GM23338 (cell line): ENCODE data around the gene RPTOR. TPM values are rescaled to one million over a fixed set of nuclear protein-coding genes. Genes with fewer than 3 reads are reported as not detected.

Source experiments
- ATAC-seq: fragments of 200-7000 bp; cut with Tn5 transposase; 3 replicates; pipeline ENCODE4 v1.9.1; 2020
- DNase-seq: peaks from one replicate; pipeline ENCODE4 v3.0.0-alpha.2; 2015; ENCODE audit warnings: low spot score
- H2AFZ ChIP-seq: fragments of 200-600 bp; sonication (generic); 2 replicates; pipeline ENCODE4 v1.8.0; 2016; ENCODE audit warnings: antibody characterized with exemption, mild to moderate bottlenecking, moderate library complexity
- H3F3A ChIP-seq: fragments of 200-600 bp; sonication (generic); replicated peaks from 2 replicates; pipeline ENCODE4 v1.8.0; 2017; ENCODE audit warnings: antibody characterized with exemption, mixed run types, low read depth
- H3K27ac ChIP-seq: fragments of 200-600 bp; sonication (generic); 2 replicates; pipeline ENCODE4 v1.6.1; 2016; ENCODE audit warnings: low read depth
- H3K27me3 ChIP-seq: fragments of 200-600 bp; sonication (generic); 2 replicates; pipeline ENCODE4 v1.8.0; 2016; ENCODE audit warnings: mild to moderate bottlenecking, mixed run types, moderate library complexity; ENCODE audit not compliant: insufficient read depth
- H3K36me3 ChIP-seq: fragments of 200-600 bp; sonication (generic); 2 replicates; pipeline ENCODE4 v1.8.0; 2016; ENCODE audit warnings: mild to moderate bottlenecking; ENCODE audit not compliant: insufficient read depth
- H3K4me1 ChIP-seq: fragments of 200-600 bp; sonication (generic); 2 replicates; pipeline ENCODE4 v1.8.0; 2016; ENCODE audit warnings: mild to moderate bottlenecking, moderate library complexity; ENCODE audit not compliant: insufficient read depth
- H3K4me2 ChIP-seq: fragments of 200-600 bp; sonication (generic); 2 replicates; pipeline ENCODE4 v1.7.1; 2017; ENCODE audit warnings: mixed run types
- H3K4me3 ChIP-seq: fragments of 200-600 bp; sonication (generic); 2 replicates; pipeline ENCODE4 v1.6.1; 2016; ENCODE audit warnings: mixed run types
- H3K79me2 ChIP-seq: fragments of 200-600 bp; sonication (generic); replicated peaks from 2 replicates; pipeline ENCODE4 v1.8.0; 2017; ENCODE audit warnings: mild to moderate bottlenecking; ENCODE audit not compliant: insufficient read depth
- H3K9me2 ChIP-seq: fragments of 200-600 bp; sonication (generic); 2 replicates; pipeline ENCODE4 v1.8.0; 2017; ENCODE audit not compliant: insufficient read depth
- H4K20me1 ChIP-seq: fragments of 200-600 bp; sonication (generic); replicated peaks from 2 replicates; pipeline ENCODE4 v1.8.0; 2017; ENCODE audit warnings: mild to moderate bottlenecking; ENCODE audit not compliant: insufficient read depth
- H3K27ac Mint-ChIP-seq: 2 replicates; pipeline ENCODE4 v1.8.0; 2020; ENCODE audit warnings: inconsistent platforms, mild to moderate bottlenecking, moderate library complexity, mixed read lengths
- H3K27me3 Mint-ChIP-seq: 3 replicates; pipeline ENCODE4 v1.8.0; 2022; ENCODE audit warnings: low read depth, mild to moderate bottlenecking, moderate library complexity, mixed read lengths, inconsistent platforms; ENCODE audit not compliant: insufficient read depth, poor library complexity
- H3K36me3 Mint-ChIP-seq: 3 replicates; pipeline ENCODE4 v1.8.0; 2021; ENCODE audit warnings: low read depth, mild to moderate bottlenecking, inconsistent platforms, moderate library complexity, mixed read lengths
- H3K4me1 Mint-ChIP-seq: 3 replicates; pipeline ENCODE4 v1.8.0; 2020; ENCODE audit warnings: mild to moderate bottlenecking, inconsistent platforms, mixed read lengths
- H3K4me3 Mint-ChIP-seq: 3 replicates; pipeline ENCODE4 v1.8.0; 2021; ENCODE audit warnings: moderate library complexity, mild to moderate bottlenecking, inconsistent platforms, mixed read lengths
- H3K9me3 Mint-ChIP-seq: 3 replicates; pipeline ENCODE4 v1.8.0; 2020; ENCODE audit warnings: moderate library complexity, mild to moderate bottlenecking, inconsistent platforms, mixed read lengths
- CTCF ChIP-seq, 2 experiments: fragments of 200-600 bp in 1 of 2; sonication (generic) in 1 of 2; conservative IDR thresholded peaks; 2 replicates each; pipeline versions ENCODE4 v1.5.1 to v1.6.1; 2016 to 2017; ENCODE audit warnings: antibody characterized with exemption in 2 of 2, low read depth in 2 of 2, mild to moderate bottlenecking in 2 of 2, moderate library complexity in 1 of 2
- POLR2AphosphoS5 ChIP-seq: IDR thresholded peaks from 2 replicates; pipeline ENCODE4 v1.6.1; 2016; ENCODE audit warnings: antibody characterized with exemption, low read depth
- STAT1 ChIP-seq: IDR thresholded peaks from one replicate; pipeline ENCODE4 v1.6.1; 2016; ENCODE audit warnings: antibody characterized with exemption; ENCODE audit not compliant: unreplicated experiment
- ZNF331 ChIP-seq: fragments of 250-450 bp; sonication (Bioruptor Pico); IDR thresholded peaks from 2 replicates; pipeline ENCODE4 v1.5.0; 2020; ENCODE audit warnings: low read depth, mild to moderate bottlenecking, moderate library complexity
- ZNF462 ChIP-seq: fragments of 250-450 bp; sonication (Bioruptor Pico); IDR thresholded peaks from 2 replicates; pipeline ENCODE4 v1.5.0; 2020; ENCODE audit warnings: mild to moderate bottlenecking, moderate library complexity
- polyA plus RNA-seq: library from polyadenylated mRNA; unstranded; fragments of >200 nt; fragmentation: Nextera tagmentation; extraction: Ambion mirVana; gene quantifications from 2 replicates; pipeline ENCODE4 v1.2.1, GENCODE V29; 2016
- total RNA-seq: library from RNA; depleted of rRNA; stranded (reverse); fragments of >200 nt; shearing (Covaris generic); gene quantifications from 2 replicates; pipeline ENCODE4 v1.2.3, GENCODE V29; 2014
- TF ChIP-seq, protein P1 (sequence below): IDR thresholded peaks from one replicate; pipeline ENCODE4 v1.6.1; 2018; ENCODE audit warnings: antibody characterized with exemption; ENCODE audit not compliant: unreplicated experiment

Gene RPTOR
- total and polyA plus RNA-seq, 2 experiments from 2014 or later, result 9.5 to 38.0 TPM

- TF ChIP-seq CTCF (conservative IDR thresholded peaks at IDR 0.05; ENCODE audit: low read depth in 2 of 2), result no peak
Measured at GRCh38 chr17:80926591-80927250, 382.1 kb downstream of the RPTOR start (continued).

DNA sequence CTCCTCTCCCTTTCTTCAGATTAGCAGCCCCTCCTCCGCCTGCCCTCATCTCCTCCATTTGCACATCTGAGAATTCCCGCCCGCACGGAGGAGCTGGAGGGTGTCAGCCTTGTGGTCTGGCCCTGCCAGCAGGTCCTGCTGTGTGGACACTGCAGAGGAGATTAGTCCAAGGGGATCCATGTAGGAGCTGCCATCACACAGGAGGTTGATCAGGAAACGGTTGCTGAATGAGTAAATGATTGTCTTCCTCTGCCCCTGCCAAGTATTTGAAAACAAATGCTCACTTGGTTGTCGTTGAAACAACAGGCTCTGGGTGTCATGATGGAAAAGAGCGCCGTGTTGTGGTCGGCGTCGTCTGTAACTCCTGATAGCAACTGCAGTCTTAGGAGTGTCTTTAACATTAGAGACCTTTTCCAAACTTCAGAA is 383.2 kb downstream of the RPTOR start:
- Histone ChIP-seq H3K4me1 (no peaks in the 10 kb centered on the region), H3K36me3 (no peaks in the 10 kb centered on the region), H3K79me2 (no peaks in the 10 kb centered on the region), H3K27me3 (no peaks in the 10 kb centered on the region), H3K4me2 (no peak overlapping the region), H3K27ac (no peak overlapping the region), H2AFZ (no peak overlapping the region), H3F3A (no peaks in the 10 kb centered on the region), H3K9me2 (no peaks in the 10 kb centered on the region), H3K4me3 (no peak overlapping the region), H4K20me1 (0 out of 2 replicates have a peak, but pooled peaks cover 3% of the 10 kb centered on the region)
- TF ChIP-seq STAT1 (no peak), POLR2AphosphoS5 (0 out of 2 replicates have a peak, but pooled peaks have one; percentile 24), ZNF462 (CRISPR knock-in tag) (no peak), CTCF (conservative IDR thresholded peaks at IDR 0.05; ENCODE audit: low read depth in 2 of 2) (peak in 1 of 2 experiments; percentile 23; a peak in 2 of 4 replicates), ZNF331 (CRISPR knock-in tag) (no peak)
- TF ChIP-seq, protein P1, sequence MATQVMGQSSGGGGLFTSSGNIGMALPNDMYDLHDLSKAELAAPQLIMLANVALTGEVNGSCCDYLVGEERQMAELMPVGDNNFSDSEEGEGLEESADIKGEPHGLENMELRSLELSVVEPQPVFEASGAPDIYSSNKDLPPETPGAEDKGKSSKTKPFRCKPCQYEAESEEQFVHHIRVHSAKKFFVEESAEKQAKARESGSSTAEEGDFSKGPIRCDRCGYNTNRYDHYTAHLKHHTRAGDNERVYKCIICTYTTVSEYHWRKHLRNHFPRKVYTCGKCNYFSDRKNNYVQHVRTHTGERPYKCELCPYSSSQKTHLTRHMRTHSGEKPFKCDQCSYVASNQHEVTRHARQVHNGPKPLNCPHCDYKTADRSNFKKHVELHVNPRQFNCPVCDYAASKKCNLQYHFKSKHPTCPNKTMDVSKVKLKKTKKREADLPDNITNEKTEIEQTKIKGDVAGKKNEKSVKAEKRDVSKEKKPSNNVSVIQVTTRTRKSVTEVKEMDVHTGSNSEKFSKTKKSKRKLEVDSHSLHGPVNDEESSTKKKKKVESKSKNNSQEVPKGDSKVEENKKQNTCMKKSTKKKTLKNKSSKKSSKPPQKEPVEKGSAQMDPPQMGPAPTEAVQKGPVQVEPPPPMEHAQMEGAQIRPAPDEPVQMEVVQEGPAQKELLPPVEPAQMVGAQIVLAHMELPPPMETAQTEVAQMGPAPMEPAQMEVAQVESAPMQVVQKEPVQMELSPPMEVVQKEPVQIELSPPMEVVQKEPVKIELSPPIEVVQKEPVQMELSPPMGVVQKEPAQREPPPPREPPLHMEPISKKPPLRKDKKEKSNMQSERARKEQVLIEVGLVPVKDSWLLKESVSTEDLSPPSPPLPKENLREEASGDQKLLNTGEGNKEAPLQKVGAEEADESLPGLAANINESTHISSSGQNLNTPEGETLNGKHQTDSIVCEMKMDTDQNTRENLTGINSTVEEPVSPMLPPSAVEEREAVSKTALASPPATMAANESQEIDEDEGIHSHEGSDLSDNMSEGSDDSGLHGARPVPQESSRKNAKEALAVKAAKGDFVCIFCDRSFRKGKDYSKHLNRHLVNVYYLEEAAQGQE, result no peak
- no peak overlapping the region for H3K27ac Mint-ChIP-seq
- H3K36me3 Mint-ChIP-seq, result peaks cover 8% of the 10 kb centered on the region; the same call in 2 of the 3 replicates
- H3K4me3 Mint-ChIP-seq, result no peak overlapping the region
- H3K4me1 Mint-ChIP-seq, result peaks cover 24% of the 10 kb centered on the region
- DNase-seq, result no peak
- H3K27me3 Mint-ChIP-seq, result peaks cover 22% of the 10 kb centered on the region
- no peaks in the 10 kb centered on the region for H3K9me3 Mint-ChIP-seq
- peak; percentile 58 for ATAC-seq
